Caki2 (cell line): Measurements from ENCODE around the gene KRT15. TPM values are rescaled to one million over a fixed set of nuclear protein-coding genes. Genes with fewer than 3 reads are reported as not detected.

Experiments
- DNase-seq: peaks from one replicate; pipeline ENCODE4 v3.0.0-alpha.2; 2015; ENCODE audit warnings: low read depth
- in situ Hi-C: cut with HindIII; loops from 2 replicates; pipeline ENCODE4 v1.10.0; 2016; ENCODE audit warnings: low sequenced_read_pairs, low pct_unique_long_range_greater_than_20kb, mixed read lengths
- total RNA-seq: library from RNA; depleted of rRNA; stranded (reverse); fragments of >200 nt; shearing (Covaris generic); gene quantifications from 2 replicates; pipeline ENCODE4 v1.2.3, GENCODE V29; 2014; ENCODE audit warnings: low replicate concordance

KRT15 gene
- total RNA-seq, 1 experiment from 2014 or later, result 14.2 TPM

DNA sequence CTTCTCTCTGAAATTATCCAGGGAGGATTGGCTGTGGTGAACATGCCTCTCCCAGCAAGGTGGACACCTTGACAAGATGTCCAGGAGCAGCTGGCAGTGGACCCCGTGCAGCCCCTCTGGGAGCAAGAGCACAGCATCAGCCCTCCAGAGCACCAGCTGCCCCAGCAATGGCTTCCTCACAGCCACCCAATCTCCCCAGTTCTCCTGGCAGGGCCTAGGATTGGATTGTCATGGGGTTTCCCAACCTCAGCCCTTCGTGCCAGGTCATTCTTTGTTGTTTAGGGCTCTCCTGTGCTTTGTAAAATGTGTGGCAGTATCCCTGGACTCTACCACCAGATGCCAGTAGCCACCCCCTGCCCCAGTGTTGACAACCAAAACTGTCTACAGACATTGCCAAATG lies 27.2 kb downstream of the KRT15 start:
- DNase-seq, result no peak
- in situ Hi-C loops, result no loop called here

DNA sequence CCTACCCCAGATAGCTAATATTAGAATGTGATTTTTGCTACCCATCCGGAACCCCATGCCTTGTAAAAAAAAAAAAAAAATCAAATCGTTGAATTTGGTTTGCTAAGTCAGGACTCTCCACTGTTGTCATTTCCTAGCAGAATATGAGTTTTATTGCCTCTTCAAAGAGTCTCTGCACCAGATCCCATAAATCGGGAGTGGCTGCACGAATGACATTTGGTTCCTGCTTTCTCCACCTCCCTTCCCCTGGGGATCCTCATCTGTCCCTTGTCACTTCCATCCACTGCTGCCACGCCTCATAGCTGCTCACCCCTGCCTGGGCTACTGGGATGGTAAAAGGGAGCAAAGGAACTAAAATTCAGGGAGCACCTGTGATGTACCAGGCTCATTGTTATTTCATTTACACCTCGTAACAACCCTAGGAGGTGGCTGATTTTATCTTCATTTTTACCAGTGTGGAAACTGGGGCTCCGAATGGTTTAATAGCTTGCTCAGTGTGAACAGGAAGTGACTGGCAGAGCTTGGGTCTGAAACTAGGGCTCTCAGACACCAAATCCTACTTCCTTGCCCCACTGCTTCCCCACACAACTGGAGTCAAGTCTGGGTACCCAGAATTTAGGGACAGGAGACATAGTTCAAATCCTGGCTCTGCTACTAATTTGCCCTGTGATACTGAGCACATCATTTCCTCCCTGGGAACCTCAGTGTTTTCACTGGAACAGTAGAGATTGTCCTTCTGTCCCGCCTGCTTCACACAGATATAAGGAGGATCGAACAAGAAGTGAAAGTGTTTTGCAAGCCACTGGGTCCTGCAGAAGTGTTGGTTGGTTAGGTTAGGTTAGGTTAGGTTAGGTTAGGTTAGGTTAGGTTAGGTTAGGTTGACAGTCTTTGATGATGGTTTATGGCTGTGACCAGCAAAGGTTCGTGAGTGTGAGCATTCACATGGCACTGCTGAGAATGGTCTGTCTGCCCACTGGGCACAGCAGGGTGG lies 28.4 kb downstream of the KRT15 start:
- in situ Hi-C loops, result no loop called here
- no peak for DNase-seq

DNA sequence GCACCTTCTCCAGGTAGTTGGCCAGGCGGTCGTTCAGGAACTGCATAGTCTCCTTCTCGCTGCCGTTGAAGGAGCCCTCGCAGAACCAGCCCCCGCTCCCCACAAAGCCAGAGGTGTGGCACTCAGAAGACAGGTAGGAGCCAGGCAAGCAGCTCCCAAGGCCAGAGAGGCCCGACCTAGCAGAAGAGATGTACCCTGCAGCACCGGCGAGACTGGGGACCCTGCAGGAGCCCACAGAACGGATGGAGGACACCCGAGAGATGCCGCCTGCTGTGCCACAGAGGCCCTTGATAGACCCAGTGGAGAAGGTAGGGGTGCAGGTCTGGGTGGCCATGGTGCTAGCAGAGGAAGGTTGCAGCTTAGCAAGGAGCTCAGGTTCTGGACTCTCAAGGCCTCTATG lies 29.2 kb downstream of the KRT15 start, which contains the start of gene KRT36:
Gene KRT36 (minus strand): TSS at position 380 of the 400 bp plus-strand sequence. CDS start 46 bp downstream, at position 334.
- no peak for DNase-seq
- in situ Hi-C loops, result no loop called here

DNA sequence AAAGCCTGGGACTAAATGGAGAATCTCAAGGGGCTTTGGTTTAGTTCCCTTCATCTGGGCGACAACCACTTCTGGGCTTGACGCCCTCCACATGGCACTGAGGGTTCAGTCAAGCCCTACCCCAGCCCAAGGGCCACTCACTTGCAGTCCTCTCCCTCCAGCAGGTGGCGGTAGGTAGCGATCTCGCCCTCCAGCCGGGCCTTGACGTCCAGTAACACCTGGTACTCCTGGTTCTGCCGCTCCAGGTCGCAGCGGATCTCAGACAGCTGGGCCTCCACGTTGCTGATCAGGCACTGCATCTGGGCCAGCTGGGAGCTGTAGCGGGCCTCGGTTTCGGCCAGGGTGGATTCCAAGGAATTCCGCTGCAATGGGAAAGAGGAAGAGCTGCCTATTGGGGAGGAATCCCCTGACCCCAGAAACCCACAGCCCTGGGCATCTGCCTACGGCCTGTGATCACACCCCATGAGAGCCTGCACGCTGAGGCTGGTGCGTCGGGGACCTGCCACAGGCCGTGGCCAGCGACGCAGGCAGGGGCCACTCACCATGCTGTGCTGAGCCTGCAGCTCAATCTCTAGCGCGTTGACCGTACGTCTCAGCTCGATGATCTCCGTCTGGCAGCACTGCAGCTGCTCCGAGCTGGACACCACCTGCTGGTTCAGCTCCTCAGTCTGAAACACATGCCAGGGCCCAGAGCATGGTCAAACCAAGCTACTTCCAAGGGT lies 31.7 kb downstream of the KRT15 start:
- in situ Hi-C loops, result no loop called here
- DNase-seq, result no peak

DNA sequence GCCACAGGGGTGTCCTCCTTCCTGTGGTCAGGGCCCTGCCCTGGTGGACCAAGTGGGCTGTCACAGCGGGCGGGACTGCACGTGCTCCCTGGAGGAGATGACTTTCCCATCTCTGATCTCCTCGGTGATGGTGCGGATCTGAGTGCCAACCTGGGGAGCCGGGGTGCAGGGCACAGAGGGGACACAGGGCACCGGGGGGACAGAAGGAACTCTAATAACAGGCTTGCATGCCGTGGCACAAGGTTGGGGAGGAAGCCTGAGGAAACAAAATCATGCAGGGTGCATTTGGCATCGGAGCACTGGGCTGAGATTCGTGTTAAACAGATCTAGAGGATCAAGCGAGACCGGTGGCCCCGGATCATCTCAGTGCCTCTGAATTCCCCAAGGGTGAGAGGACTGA lies 32.4 kb downstream of the KRT15 start:
- no peak for DNase-seq
- in situ Hi-C loops, result no loop called here

DNA sequence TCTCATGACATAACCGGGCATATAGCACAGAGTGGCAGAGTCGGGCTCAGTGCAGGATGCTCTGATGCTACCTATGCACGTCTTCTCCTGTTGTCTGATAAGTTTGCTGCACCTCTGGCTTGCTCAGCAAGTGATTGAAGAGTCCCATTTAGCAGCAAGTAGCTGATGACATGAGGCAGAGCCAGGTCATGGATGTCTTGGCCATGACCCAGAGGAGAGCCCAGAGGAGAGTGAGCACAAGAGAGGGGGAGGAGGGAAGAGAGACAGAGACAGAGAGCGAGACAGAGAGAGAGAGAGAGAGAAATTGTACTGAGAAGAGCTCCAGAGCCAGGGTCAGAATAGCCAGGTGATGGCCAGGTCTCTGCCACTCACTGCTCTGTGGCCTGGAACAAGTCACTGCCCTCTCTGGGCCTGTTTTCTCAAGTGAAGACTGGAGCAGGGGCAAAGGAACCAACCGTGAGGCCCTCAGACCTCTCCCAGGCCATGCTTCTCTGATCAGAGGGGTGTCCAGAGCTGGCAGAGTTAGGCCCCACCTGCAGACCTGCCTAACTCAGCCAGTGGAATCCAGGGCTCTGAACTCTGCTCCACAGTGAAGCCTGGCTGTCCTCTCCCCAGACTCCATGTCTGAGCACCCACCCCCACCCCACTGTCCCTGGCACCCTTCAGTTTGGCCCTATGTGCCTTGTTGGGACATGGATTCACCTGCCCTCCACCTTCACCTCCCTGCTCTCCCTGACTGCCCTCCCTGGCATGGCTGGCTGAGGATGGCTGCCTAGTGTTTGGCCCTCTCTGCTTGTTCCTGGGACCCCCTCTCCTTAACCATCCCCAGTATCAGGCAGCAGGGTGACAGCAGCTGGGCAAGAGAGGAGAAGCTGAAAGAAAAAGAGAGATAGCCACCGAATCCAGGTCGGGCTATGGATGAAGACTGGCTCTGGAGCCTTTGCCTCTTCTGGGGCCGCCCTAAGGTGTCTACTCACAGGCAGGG lies 33.5 kb downstream of the KRT15 start:
- in situ Hi-C loops, result no loop called here
- DNase-seq, result no peak

DNA sequence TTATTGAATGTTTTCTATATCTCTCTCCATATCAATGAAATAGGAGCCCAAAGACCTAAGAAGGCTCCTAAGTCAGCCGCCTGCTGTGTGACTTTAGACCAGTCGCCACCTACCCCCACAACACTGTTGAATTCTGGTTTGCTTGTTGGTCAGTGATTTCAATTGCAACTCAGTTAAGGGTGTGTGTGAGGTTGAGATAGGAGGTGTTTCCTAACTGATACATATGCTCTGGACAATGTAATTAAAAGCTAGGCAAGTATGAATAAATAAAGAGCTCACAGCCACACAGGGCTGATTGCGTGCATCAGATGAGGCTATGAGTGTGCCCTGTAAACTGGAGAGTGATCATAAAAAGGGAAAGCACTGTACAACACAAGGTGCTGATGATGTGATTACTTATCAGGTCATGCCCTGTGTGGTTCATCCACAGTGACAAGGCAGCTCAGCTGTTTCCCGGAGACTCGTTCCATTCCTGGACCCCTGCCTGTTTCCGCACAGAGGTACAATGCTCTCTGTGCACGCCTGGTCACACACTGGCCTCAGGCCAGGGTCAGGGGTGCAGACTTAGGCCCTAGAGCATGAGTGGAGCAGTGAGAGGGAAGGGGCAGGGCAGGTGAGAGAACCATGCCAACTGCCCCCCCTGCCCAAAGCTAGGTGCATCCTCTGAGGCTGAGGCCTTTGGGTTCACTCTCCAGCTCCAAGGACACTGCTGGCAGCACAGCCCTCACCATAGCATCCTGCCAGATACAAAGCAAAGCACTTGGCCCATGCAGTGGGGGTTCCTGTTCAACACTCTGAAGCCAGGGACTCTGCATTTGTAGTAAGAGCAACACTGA lies 34.5 kb downstream of the KRT15 start:
- in situ Hi-C loops, result no loop called here
- DNase-seq, result no peak

DNA sequence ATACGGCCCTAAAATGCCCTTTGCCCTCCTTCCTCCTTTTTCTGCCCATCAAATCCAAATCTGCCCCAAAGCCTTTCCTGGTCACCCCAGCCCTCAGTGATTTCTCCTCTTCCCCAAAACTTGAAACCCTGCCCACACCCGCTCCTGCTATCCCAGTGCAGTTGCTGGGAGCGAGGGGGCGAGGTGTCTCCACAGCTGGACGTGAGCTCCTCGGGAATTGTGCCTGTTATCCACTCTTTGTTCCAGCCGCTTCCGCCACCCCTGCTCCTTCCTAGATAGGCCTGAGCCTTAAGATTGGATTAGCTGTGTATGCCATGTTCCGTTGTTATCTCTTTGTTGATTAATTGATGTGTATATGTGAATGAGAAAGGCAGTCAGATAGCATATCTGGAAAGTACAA lies 35.2 kb downstream of the KRT15 start:
- in situ Hi-C loops, result no loop called here
- no peak for DNase-seq

DNA sequence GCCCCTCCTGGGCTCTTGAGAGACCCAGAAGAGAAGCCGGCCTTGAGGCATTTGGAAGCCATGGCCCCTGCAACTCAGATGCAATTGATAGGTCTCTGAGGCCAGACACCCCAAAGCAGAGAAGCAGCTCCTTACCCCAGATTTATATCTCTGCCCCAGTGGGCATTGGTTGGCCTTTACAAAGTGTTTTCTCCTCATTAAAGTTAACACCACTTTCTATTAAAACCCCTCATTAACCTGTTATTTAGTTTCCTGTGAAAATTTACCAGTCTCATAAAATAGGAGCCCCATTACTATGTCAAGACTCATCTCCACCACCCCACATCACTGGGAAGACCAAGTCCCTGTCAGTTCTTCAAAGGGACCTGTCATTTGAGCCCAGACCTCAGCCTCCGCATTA lies 37.7 kb downstream of the KRT15 start, which contains the start of gene KRT35:
Gene KRT35 (minus strand): TSS at position 116 of the 400 bp plus-strand sequence. CDS start 54 bp downstream, at position 62.
- in situ Hi-C loops, result no loop called here
- DNase-seq, result no peak

DNA sequence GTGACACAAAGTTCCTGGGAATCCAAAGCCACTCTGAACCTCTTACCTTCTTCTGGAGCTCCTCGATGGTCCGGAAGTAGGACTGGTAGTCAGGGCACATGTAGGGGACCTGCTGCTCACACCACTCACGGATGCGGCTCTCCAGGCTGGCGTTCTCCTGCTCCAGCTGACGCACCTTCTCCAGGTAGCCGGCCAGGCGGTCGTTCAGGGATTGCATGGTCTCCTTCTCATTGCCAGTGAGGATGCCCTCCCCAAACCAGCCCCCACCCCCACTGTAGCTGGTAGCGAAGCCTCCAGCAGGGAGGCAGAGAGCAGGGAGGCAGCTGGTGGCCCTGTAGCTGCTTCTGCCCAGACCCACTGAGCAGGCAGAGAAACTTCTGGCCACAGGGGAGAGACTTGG lies 38.1 kb downstream of the KRT15 start:
- in situ Hi-C loops, result no loop called here
- no peak for DNase-seq

DNA sequence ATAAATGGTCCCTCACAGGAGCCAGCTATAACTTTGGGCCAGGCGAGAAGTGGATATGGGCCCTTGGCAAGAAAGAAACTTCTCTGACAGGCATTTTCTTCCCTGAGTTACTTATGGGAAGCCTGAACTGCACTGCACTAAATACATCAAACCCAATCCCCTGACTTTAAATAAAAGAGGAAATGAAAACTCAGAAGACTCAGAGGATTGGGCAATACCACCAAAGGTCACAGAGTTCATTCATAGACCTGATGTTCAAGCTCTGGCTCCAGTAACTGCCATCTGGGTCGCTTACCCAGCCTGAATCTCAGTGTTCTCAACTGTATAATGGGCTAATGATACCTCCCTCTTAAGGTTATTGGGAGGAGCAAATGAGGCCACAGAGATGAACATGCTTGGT lies 38.6 kb downstream of the KRT15 start:
- in situ Hi-C loops, result no loop called here

DNA sequence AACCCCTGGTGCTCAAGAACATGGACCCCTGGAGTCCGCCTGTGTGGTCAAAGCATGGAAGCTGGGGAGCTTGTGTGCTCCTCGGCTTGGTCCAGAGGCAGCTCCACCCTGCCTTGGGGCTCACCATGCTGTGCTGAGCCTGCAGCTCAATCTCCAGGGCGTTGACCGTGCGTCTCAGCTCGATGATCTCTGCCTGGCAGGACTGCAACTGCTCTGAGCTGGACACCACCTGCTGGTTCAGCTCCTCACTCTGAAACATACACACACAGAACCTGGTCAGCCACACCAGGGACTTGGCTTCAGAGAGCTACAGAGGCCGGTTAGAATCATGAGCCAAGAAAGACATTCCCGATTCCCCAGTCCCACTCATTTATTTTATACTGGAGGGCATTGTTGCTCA lies 40.5 kb downstream of the KRT15 start:
- no peak for DNase-seq
- in situ Hi-C loops, result no loop called here

More for the DNA sequence above, 38.6 kb downstream of the KRT15 start:
- no peak for DNase-seq

DNA sequence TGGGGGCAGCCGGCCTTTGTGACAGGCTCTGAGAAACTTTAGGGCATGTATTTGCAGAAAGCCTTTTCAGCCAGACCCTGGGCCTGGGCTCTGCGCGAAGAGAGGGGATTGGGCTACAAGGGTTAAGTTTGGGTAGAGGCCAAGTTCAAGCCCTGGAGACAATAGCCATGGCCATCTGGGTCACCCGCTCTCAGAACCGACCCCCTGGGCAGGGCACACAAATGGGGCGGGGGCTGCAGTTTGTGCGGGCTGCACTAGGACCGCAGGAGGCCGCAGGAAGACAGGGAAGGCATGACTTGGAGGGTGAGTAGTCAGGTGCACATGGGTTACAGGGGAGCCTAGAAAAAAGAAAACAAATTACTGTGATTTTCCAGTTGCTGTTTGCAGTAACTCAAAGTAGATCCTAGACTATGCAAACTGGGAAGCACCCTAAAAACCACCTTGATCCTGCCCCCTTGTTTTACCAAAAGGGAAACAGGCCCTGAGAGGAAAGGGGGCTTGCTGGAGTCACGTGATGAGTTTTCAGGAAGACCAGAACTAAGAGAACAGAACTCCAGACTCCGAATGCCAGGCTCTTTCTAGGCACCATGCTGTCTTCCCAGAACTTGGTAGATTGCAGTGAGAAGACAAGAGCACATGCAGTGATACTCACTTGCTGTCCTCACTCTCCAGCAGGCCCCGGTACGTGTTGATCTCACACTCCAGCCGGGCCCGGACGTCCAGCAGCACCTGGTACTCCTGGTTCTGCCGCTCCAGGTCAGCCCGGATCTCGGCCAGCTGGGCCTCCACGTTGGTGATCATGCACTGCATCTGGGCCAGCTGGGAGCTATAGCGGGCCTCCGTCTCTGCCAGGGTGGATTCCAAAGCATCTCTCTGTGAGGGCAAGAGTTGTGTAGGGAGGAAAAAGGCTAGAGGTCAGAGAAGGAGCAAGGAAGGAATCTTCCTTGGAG lies 41.5 kb downstream of the KRT15 start:
- in situ Hi-C loops, result no loop called here
- DNase-seq, result no peak

DNA sequence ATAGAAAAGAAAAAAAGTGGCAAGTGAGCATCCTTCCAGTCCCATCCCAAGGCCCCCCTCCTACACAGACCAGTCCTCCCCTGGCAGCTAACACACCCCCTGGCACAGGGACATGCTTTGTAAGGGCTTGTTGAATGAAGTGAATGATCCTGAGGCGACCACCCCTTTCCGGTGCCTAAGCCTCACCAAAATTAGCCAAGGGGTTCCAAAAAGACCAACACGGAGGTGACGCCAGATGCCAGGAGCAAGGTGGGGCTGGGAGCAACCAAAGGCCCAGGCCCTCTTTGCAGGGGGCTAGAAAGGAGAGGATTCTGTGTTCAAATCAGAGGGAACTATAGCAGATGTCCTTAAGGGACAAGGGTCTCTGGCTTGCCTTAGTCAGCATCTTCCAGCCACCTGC lies 43.3 kb downstream of the KRT15 start:
- no peak for DNase-seq
- in situ Hi-C loops, result no loop called here

DNA sequence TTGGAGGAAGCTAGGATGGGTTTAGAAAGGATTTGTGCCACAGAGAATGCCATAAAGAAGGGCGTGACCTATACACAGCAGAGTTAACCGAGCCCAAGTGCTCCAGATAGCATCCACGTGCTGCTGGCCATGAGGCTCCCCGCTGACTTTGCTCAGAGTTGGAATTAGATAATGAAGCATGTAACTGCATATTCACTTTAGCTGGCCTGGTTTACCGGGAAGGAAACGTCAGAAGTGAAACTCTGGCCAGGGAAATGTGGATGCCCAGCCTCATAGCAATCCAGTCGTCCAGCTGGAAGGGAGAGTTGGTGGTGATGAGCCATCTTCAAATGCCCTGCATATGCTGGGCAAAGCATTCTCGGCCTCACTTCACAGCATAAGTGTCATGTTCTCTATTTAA lies 43.8 kb downstream of the KRT15 start:
- DNase-seq, result no peak
- in situ Hi-C loops, result no loop called here

DNA sequence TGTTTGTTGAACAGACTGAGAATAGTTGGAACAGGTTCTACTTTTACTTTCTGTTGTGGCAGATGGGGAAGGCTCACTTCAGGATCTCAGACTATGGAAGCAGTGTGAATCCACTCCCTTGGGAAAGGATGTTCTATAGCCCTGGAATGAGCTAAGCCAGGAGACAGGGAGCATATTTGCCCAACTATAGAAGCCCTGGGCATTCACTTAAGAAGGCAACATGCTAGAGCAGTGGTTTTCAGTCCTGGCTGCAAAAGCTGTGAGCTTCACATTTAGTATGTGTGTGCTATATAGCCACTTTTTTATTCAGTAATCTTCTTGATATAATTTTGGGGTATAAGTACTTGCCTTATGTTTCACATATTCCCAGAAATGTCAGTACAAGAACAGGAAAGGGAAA lies 50.3 kb downstream of the KRT15 start:
- in situ Hi-C loops, result no loop called here
- DNase-seq, result no peak
